Ureter (tissue), 1 donor: Measurements from ENCODE around the gene ZNF766. TPM values are rescaled to one million over a fixed set of nuclear protein-coding genes. Genes with fewer than 3 reads are reported as not detected.
"Not testable (repeated sequence)": the region's sequence is repeated elsewhere in the genome, so short reads cannot be mapped to it uniquely, and the experiment has no call there.

Experiments
- DNase-seq: peaks from one replicate; pipeline ENCODE4 v3.0.0-alpha.2; 2020; ENCODE audit warnings: low spot score
- total RNA-seq: library from RNA; stranded (reverse); gene quantifications from one replicate; pipeline ENCODE4 v1.2.4, GENCODE V29; 2023
- donor health status: DM: yes; HTN: yes; CAD: no.

ZNF766 gene
- 31.8 TPM for total RNA-seq

DNA sequence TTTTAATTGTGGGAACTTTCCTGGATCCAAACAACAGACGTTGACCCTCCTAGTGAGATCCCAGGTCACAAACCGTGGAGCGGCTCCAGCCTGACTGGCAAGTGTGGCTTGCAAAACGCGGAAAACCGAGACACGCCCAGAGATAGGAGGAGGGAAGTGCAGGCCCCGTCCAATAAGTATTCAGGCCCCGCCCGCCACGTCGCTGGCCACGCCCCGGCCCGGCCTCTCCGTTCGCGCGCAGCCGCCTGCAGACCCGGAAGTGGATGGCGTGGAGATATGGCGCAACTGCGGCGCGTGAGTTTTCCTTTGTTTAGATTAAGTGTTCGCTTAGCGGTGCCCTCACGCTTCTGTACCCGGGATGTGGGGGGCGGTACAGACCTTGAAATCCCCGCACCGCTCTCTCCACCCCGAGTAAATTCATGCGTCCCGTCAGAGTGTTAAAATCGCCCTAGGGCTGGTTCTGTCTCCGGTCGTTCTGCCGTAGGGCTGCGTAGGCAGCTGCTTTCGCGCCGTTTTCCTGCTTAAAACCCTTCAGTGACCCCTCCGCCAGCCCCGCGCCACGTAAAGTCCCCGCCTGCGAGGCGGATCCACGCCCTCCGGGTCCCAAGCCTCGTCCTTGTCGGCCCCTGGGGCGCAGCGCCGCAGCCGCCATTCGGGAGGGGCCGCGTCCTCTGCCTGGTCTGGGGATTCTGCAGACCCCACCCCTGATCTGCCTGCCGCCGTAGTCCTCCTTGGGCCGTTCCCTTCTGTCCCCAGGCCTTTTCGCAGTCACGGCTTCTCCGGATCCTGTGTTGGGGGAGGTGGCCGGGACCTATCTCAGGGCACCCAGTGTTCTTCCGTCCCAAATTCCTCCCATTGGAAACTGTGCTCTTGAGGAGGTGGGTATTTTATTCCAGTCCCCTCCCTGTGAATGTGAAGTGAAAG, at the start of gene ZNF766:
Gene ZNF766 (plus strand): TSS at position 250 of the 924 bp plus-strand sequence. CDS start 27 bp downstream, at position 277.
- peak; percentile 99 for DNase-seq

- no peak for DNase-seq
Observed at GRCh38 chr19:52219611-52220010, 49.8 kb upstream of the ZNF766 start.

DNA sequence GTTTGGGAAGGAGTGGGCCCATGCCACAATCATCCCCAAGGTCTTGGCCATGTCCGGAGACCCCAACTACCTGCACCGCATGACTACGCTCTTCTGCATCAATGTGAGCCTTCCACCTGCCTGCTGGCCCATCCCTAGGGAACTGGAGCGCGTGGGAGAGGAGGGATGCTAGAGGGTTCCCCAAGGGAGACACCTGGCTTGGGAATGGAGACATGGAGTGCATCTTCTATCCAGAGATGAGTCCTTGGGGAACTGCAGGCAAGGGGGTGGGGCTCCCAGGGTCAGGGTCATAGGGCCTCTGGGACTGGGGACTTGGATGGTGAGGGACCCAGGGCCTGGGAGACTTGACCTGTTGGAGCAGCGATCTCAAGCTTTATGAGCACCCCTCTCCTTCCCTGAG, 48.4 kb upstream of the ZNF766 start:
- DNase-seq = no peak

DNA sequence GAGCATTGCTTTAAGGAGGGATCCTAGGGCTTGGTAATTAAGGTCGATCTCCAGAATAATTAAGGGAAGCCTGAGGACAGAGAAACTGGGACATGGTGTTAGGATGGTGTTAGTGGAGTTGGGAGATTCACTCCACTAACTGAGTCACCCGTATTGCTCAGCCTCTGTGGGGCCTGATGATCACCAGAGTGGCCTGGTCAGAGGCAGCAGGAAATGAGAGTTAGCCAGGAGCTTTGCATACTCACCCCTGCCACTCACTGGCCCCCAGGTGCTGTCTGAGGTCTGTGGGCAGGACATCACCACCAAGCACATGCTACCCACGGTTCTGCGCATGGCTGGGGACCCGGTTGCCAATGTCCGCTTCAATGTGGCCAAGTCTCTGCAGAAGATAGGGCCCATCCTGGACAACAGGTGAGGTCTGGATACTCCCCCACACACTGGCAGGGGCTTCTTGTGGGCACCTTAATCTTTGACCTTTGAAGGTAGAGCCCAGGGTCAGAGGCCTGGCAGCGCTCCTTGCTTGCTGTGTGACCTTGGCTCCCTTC, 47.5 kb upstream of the ZNF766 start:
- no peak for DNase-seq

DNA sequence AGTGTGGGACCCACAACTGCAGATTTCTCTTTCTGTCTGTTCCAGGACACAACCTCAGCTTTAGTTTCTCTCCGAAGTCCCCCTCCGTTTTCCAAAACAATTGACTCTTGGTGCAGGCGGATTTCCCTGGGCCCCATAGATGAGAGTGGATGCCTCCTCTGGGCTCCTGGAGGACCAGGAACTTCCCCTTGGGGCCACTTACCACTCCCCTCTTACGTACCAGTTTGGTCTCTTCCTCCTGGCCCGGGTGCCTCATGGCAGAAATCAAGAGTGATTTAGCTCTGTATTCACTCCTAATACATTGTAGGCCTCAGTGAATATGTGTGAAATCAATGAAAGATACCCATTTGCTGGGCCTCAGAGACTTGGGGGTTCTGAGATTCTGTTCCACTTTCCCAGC, 45.2 kb upstream of the ZNF766 start:
- DNase-seq = no peak

DNA sequence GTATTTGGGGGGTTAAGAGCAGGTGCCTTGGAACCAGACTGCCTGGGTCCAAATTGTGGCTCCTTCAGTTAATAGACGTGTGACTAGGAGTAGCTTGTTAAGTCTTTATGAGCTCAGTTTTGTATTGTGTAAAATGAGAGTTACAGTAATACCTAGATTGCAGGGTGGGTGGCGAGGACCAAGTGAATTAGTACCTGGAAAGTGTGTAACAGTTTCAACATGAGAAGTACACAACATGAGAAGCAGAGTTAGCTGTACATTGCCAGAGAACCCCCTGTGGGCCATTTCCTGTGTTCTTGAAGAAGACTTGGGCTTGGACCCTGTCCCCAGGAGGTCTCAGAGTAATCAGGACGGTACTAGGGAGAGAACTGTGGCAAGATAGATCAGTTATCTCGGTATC, 42.7 kb upstream of the ZNF766 start:
- DNase-seq = no peak

GRCh38 chr19:52227196-52227940, 42.0 kb upstream of the ZNF766 start:
- no peak for DNase-seq

DNA sequence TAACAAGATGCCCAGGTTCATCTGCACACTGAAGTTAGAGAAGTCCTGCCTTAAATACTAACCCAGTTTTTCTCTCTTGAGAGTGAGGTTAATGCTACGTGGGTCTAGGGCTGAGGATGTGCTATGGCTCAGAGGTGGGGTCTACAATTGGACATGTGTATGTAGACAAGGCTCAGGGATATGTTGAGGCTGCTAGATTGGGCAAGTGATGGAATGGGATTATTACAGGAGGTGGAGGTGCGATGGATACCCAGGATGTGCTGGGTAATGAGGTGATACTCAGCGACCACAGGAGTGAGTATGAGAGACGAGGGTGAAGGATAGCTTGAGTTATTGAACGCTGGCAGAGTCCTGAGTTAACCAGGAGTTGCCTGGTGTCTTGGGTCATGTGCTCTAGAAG, 41.4 kb upstream of the ZNF766 start:
- no peak for DNase-seq

GRCh38 chr19:52229524-52229923, 39.9 kb upstream of the ZNF766 start:
- DNase-seq = no peak

- DNase-seq = no peak
Observed at GRCh38 chr19:52230685-52231084, 38.7 kb upstream of the ZNF766 start.

GRCh38 chr19:52231154-52231910, 38.1 kb upstream of the ZNF766 start:
- DNase-seq = no peak

GRCh38 chr19:52234406-52234805, 35.0 kb upstream of the ZNF766 start:
- DNase-seq = no peak

DNA sequence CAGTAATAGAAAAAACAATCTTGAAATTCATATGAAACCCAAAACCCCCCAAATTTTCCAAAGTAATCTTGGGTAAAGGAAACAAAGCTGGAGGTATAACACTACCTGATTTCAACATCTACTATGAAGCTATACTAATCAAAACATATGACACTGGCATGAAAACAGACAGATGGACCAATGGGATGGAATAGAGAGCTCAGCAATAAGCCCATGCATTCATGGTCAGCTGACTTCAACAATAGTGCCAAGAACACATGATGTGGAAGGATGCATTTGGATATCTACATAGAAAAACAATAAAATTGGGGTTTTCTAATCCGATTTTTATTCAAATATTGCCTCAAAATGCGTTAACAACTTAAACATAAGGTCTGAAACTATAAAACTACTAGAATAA, 32.2 kb upstream of the ZNF766 start:
- no peak for DNase-seq

GRCh38 chr19:52237771-52238400, 31.5 kb upstream of the ZNF766 start:
- DNase-seq = peak; percentile 59

GRCh38 chr19:52244021-52244420, 25.4 kb upstream of the ZNF766 start:
- DNase-seq = no peak

DNA sequence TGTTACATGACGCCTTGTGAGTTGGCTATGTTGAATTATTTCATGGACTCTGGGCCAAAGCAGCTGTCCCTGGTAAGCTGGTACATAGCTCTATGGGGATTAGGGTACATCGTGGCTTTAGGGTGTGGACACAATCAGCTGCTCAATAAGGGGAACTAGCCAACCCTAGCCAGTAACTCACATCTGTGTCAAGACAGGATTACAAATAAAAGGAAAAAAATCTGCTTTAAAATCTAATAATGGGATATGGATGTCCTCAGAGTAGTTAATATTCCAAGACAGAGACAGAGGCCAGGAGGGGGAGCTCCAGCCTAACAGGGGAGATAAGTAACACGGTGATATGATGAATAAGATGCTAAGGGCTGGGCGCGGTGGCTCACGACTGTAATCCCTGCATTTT, 21.1 kb upstream of the ZNF766 start:
- no peak for DNase-seq

GRCh38 chr19:52258426-52258825, 11.0 kb upstream of the ZNF766 start:
- no peak for DNase-seq

DNA sequence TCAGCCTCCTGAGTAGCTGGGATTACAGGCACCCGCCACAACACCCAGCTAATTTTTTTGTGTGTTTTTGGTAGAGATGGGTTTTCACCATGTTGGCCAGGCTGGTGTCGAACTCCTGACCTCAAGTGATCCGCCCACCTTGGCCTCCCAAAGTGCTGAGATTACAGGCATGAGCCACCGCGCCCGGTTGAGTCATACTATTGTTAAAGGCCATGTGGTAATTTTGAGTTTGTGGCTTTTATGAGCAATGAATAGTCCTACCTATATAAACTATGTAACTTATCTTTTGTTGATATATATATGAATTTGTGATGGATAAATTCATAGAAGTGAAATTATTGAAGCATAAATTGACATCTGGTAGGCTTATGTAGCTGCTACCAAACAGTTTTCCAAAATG, 3.8 kb upstream of the ZNF766 start:
- DNase-seq = not testable (repeated sequence)

DNA sequence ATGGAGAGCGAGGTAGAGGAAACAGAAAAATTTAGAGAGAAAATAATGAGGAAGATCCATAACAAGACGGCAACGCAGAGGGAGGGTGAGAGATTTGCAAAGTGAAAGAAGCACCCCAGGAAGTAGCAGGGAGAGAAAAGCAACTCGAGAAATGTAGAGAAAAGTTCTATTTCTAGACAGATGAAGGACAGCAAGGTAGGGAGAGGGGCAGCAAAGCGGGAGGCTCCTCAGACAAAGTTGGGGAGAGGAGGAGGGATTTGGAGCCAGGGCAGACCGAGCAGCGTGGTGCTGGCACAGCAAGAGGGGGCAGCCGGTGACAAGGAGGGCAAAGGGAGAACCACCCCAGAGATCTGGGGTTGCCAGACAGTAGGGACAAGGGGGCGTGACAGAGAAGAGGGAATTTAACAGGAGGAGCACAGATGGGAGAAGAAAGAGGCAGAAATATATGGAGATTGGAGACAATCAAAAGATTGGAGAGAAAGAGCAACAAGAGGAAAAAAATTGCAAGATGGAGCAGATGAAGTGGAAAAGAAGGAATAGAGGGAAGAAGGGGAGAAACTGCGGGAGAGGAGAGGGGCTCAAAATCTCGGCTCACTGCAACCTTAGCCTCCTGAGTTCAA, 989 bp downstream of the ZNF766 start:
- no peak for DNase-seq

- no peak for DNase-seq
Observed at GRCh38 chr19:52273301-52273700, 3.9 kb downstream of the ZNF766 start.

DNA sequence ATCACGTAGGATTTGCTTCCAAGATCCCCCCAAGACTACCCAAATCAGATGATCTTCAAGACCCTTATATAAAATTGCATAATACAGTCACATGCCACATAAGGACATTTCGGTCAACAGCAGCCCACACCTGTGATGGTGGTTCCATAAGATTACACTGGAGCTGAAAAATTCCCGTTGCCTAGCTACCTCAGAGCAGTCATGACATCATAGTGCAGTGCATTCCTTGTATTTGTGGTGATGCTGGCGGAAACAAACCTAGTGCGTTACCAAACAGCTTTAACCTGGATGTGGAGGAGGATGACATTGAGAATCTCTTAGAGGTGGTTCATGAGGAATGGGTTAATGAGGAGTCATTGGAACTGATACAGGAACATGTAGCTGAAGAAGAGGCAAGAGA, 4.8 kb downstream of the ZNF766 start:
- DNase-seq = no peak
